GM23338 (cell line): ENCODE measurements around the gene PAK1. TPM values are rescaled to one million over a fixed set of nuclear protein-coding genes. Genes with fewer than 3 reads are reported as not detected.
A peak's percentile ranks its signal among the peaks of the same experiment; 100 is the strongest.

ENCODE experiments used
- ATAC-seq: fragments of 200-7000 bp; cut with Tn5 transposase; 3 replicates; pipeline ENCODE4 v1.9.1; 2020
- DNase-seq: peaks from one replicate; pipeline ENCODE4 v3.0.0-alpha.2; 2015; ENCODE audit warnings: low spot score
- H2AFZ ChIP-seq: fragments of 200-600 bp; sonication (generic); 2 replicates; pipeline ENCODE4 v1.8.0; 2016; ENCODE audit warnings: antibody characterized with exemption, mild to moderate bottlenecking, moderate library complexity
- H3F3A ChIP-seq: fragments of 200-600 bp; sonication (generic); replicated peaks from 2 replicates; pipeline ENCODE4 v1.8.0; 2017; ENCODE audit warnings: antibody characterized with exemption, mixed run types, low read depth
- H3K27ac ChIP-seq: fragments of 200-600 bp; sonication (generic); 2 replicates; pipeline ENCODE4 v1.6.1; 2016; ENCODE audit warnings: low read depth
- H3K27me3 ChIP-seq: fragments of 200-600 bp; sonication (generic); 2 replicates; pipeline ENCODE4 v1.8.0; 2016; ENCODE audit warnings: mild to moderate bottlenecking, mixed run types, moderate library complexity; ENCODE audit not compliant: insufficient read depth
- H3K36me3 ChIP-seq: fragments of 200-600 bp; sonication (generic); 2 replicates; pipeline ENCODE4 v1.8.0; 2016; ENCODE audit warnings: mild to moderate bottlenecking; ENCODE audit not compliant: insufficient read depth
- H3K4me1 ChIP-seq: fragments of 200-600 bp; sonication (generic); 2 replicates; pipeline ENCODE4 v1.8.0; 2016; ENCODE audit warnings: mild to moderate bottlenecking, moderate library complexity; ENCODE audit not compliant: insufficient read depth
- H3K4me2 ChIP-seq: fragments of 200-600 bp; sonication (generic); 2 replicates; pipeline ENCODE4 v1.7.1; 2017; ENCODE audit warnings: mixed run types
- H3K4me3 ChIP-seq: fragments of 200-600 bp; sonication (generic); 2 replicates; pipeline ENCODE4 v1.6.1; 2016; ENCODE audit warnings: mixed run types
- H3K79me2 ChIP-seq: fragments of 200-600 bp; sonication (generic); replicated peaks from 2 replicates; pipeline ENCODE4 v1.8.0; 2017; ENCODE audit warnings: mild to moderate bottlenecking; ENCODE audit not compliant: insufficient read depth
- H3K9me2 ChIP-seq: fragments of 200-600 bp; sonication (generic); 2 replicates; pipeline ENCODE4 v1.8.0; 2017; ENCODE audit not compliant: insufficient read depth
- H4K20me1 ChIP-seq: fragments of 200-600 bp; sonication (generic); replicated peaks from 2 replicates; pipeline ENCODE4 v1.8.0; 2017; ENCODE audit warnings: mild to moderate bottlenecking; ENCODE audit not compliant: insufficient read depth
- H3K27ac Mint-ChIP-seq: 2 replicates; pipeline ENCODE4 v1.8.0; 2020; ENCODE audit warnings: inconsistent platforms, mild to moderate bottlenecking, moderate library complexity, mixed read lengths
- H3K27me3 Mint-ChIP-seq: 3 replicates; pipeline ENCODE4 v1.8.0; 2022; ENCODE audit warnings: low read depth, mild to moderate bottlenecking, moderate library complexity, mixed read lengths, inconsistent platforms; ENCODE audit not compliant: insufficient read depth, poor library complexity
- H3K36me3 Mint-ChIP-seq: 3 replicates; pipeline ENCODE4 v1.8.0; 2021; ENCODE audit warnings: low read depth, mild to moderate bottlenecking, inconsistent platforms, moderate library complexity, mixed read lengths
- H3K4me1 Mint-ChIP-seq: 3 replicates; pipeline ENCODE4 v1.8.0; 2020; ENCODE audit warnings: mild to moderate bottlenecking, inconsistent platforms, mixed read lengths
- H3K4me3 Mint-ChIP-seq: 3 replicates; pipeline ENCODE4 v1.8.0; 2021; ENCODE audit warnings: moderate library complexity, mild to moderate bottlenecking, inconsistent platforms, mixed read lengths
- H3K9me3 Mint-ChIP-seq: 3 replicates; pipeline ENCODE4 v1.8.0; 2020; ENCODE audit warnings: moderate library complexity, mild to moderate bottlenecking, inconsistent platforms, mixed read lengths
- CREB1 ChIP-seq: fragments of 250-450 bp; sonication (Bioruptor Pico); IDR thresholded peaks from 2 replicates; pipeline ENCODE4 v1.5.0; 2020; ENCODE audit warnings: low read depth, mild to moderate bottlenecking, moderate library complexity
- CTCF ChIP-seq, 2 experiments: fragments of 200-600 bp in 1 of 2; sonication (generic) in 1 of 2; conservative IDR thresholded peaks; 2 replicates each; pipeline versions ENCODE4 v1.5.1 to v1.6.1; 2016 to 2017; ENCODE audit warnings: antibody characterized with exemption in 2 of 2, low read depth in 2 of 2, mild to moderate bottlenecking in 2 of 2, moderate library complexity in 1 of 2
- ETS1 ChIP-seq: IDR thresholded peaks from 2 replicates; pipeline ENCODE4 v1.6.1; 2016; ENCODE audit warnings: antibody characterized with exemption
- EZH2 ChIP-seq: fragments of 200-600 bp; sonication (generic); IDR thresholded peaks from one replicate; pipeline ENCODE4 v1.8.0; 2017; ENCODE audit warnings: antibody characterized with exemption, mild to moderate bottlenecking, low read depth; ENCODE audit not compliant: unreplicated experiment
- EZH2phosphoT487 ChIP-seq: fragments of 200-600 bp; sonication (generic); IDR thresholded peaks from one replicate; pipeline ENCODE4 v1.8.1; 2018; ENCODE audit warnings: antibody characterized with exemption; ENCODE audit not compliant: unreplicated experiment
- JUNB ChIP-seq: IDR thresholded peaks from one replicate; pipeline ENCODE4 v1.6.1; 2016; ENCODE audit warnings: antibody characterized with exemption; ENCODE audit not compliant: unreplicated experiment
- NANOG ChIP-seq: IDR thresholded peaks from 2 replicates; pipeline ENCODE4 v1.6.1; 2016; ENCODE audit warnings: antibody characterized with exemption, borderline replicate concordance
- POLR2AphosphoS5 ChIP-seq: IDR thresholded peaks from 2 replicates; pipeline ENCODE4 v1.6.1; 2016; ENCODE audit warnings: antibody characterized with exemption, low read depth
- REST ChIP-seq: IDR thresholded peaks from one replicate; pipeline ENCODE4 v1.6.1; 2018; ENCODE audit warnings: antibody characterized with exemption; ENCODE audit not compliant: unreplicated experiment
- STAT1 ChIP-seq: IDR thresholded peaks from one replicate; pipeline ENCODE4 v1.6.1; 2016; ENCODE audit warnings: antibody characterized with exemption; ENCODE audit not compliant: unreplicated experiment
- ZNF114 ChIP-seq: fragments of 250-450 bp; sonication (Bioruptor Pico); IDR thresholded peaks from 2 replicates; pipeline ENCODE4 v1.5.0; 2020; ENCODE audit warnings: mild to moderate bottlenecking, moderate library complexity
- ZNF331 ChIP-seq: fragments of 250-450 bp; sonication (Bioruptor Pico); IDR thresholded peaks from 2 replicates; pipeline ENCODE4 v1.5.0; 2020; ENCODE audit warnings: low read depth, mild to moderate bottlenecking, moderate library complexity
- ZNF462 ChIP-seq: fragments of 250-450 bp; sonication (Bioruptor Pico); IDR thresholded peaks from 2 replicates; pipeline ENCODE4 v1.5.0; 2020; ENCODE audit warnings: mild to moderate bottlenecking, moderate library complexity
- polyA plus RNA-seq: library from polyadenylated mRNA; unstranded; fragments of >200 nt; fragmentation: Nextera tagmentation; extraction: Ambion mirVana; gene quantifications from 2 replicates; pipeline ENCODE4 v1.2.1, GENCODE V29; 2016
- total RNA-seq: library from RNA; depleted of rRNA; stranded (reverse); fragments of >200 nt; shearing (Covaris generic); gene quantifications from 2 replicates; pipeline ENCODE4 v1.2.3, GENCODE V29; 2014

The PAK1 gene
- total and polyA plus RNA-seq, 2 experiments from 2014 or later: 102 to 175 TPM

- Mint-ChIP-seq H3K4me3 (peak overlapping the region; percentile 2; the same call in 1 of the 3 replicates), H3K27ac (peak overlapping the region; percentile 88), H3K4me1 (peaks cover 79% of the 10 kb centered on the region), H3K27me3 (no peaks in the 10 kb centered on the region), H3K36me3 (peaks cover 6% of the 10 kb centered on the region), H3K9me3 (no peaks in the 10 kb centered on the region)
- TF ChIP-seq ETS1 (no peak), ZNF331 (CRISPR knock-in tag) (no peak), CTCF (conservative IDR thresholded peaks at IDR 0.05; ENCODE audit: low read depth in 2 of 2) (no peak), NANOG (no peak), POLR2AphosphoS5 (no peak), STAT1 (no peak), EZH2 (no peak), ZNF462 (no peak), JUNB (no peak), CREB1 (no peak), ZNF114 (CRISPR knock-in tag) (no peak), EZH2phosphoT487 (no peak), REST (no peak)
- Histone ChIP-seq H3K27ac (peak overlapping the region; percentile 96; the same call in 1 of the 2 replicates), H2AFZ (no peak overlapping the region), H3K27me3 (no peaks in the 10 kb centered on the region), H3K79me2 (peaks cover 84% of the 10 kb centered on the region), H3K4me1 (peaks cover 69% of the 10 kb centered on the region), H3F3A (peaks cover 15% of the 10 kb centered on the region), H3K9me2 (no peaks in the 10 kb centered on the region), H4K20me1 (no peaks in the 10 kb centered on the region), H3K36me3 (no peaks in the 10 kb centered on the region), H3K4me3 (0 out of 2 replicates have a peak overlapping the region, but pooled peaks have one; percentile 7), H3K4me2 (peak overlapping the region; percentile 74)
- DNase-seq (no peak), ATAC-seq (no peak)
Observed at GRCh38 chr11:77467993-77468392, 5.9 kb downstream of the PAK1 start.
